HEK293T (cell line): ENCODE results near the gene SPATA6L.

Source experiments
- CTCF ChIA-PET: fragments of 350-600 bp; formaldehyde crosslinking; extraction: SDS; loops from one replicate; lab custom pipeline; 2021; ENCODE audit warnings: antibody characterized with exemption, inconsistent platforms; lab: Yijun Ruan, JAX
- POLR2A ChIA-PET: fragments of 350-600 bp; formaldehyde crosslinking; extraction: SDS; loops from one replicate; lab custom pipeline; 2020; ENCODE audit warnings: antibody characterized with exemption, inconsistent platforms; lab: Yijun Ruan, JAX
- DNase-seq: peaks from one replicate; pipeline ENCODE4 v3.0.0; 2012; ENCODE audit warnings: mixed read lengths; ENCODE audit errors: extremely low spot score
- ARNT ChIP-seq: fragments of 450-650 bp; IDR thresholded peaks from 2 replicates; pipeline ENCODE4 v1.6.1; 2017; ENCODE audit warnings: mild to moderate bottlenecking
- BHLHE40 ChIP-seq: fragments of 450-650 bp; IDR thresholded peaks from 2 replicates; pipeline ENCODE4 v1.6.1; 2016; ENCODE audit warnings: mild to moderate bottlenecking, moderate library complexity, borderline replicate concordance
- CTBP1 ChIP-seq: fragments of 450-650 bp; IDR thresholded peaks from 2 replicates; pipeline ENCODE4 v1.6.1; 2016; ENCODE audit warnings: borderline replicate concordance
- ELF4 ChIP-seq: fragments of 450-650 bp; IDR thresholded peaks from 2 replicates; pipeline ENCODE4 v1.6.1; 2017; ENCODE audit warnings: antibody characterized with exemption
- FOXA1 ChIP-seq: fragments of 450-650 bp; IDR thresholded peaks from 2 replicates; pipeline ENCODE4 v1.6.1; 2016; ENCODE audit warnings: mild to moderate bottlenecking
- FOXK2 ChIP-seq: fragments of 450-650 bp; IDR thresholded peaks from 2 replicates; pipeline ENCODE4 v1.6.1; 2016; ENCODE audit warnings: mild to moderate bottlenecking
- FOXM1 ChIP-seq: fragments of 450-650 bp; IDR thresholded peaks from 2 replicates; pipeline ENCODE4 v1.6.1; 2017; ENCODE audit warnings: mild to moderate bottlenecking, borderline replicate concordance
- HDGF ChIP-seq: fragments of 450-650 bp; IDR thresholded peaks from 2 replicates; pipeline ENCODE4 v1.6.1; 2017; ENCODE audit warnings: antibody characterized with exemption, borderline replicate concordance
- L3MBTL2 ChIP-seq: fragments of 450-650 bp; conservative IDR thresholded peaks from 2 replicates; pipeline ENCODE4 v1.6.1; 2016; ENCODE audit warnings: mild to moderate bottlenecking
- LEF1 ChIP-seq: fragments of 450-650 bp; IDR thresholded peaks from 2 replicates; pipeline ENCODE4 v1.6.1; 2017; ENCODE audit warnings: mild to moderate bottlenecking, borderline replicate concordance
- NFRKB ChIP-seq: fragments of 450-650 bp; IDR thresholded peaks from 2 replicates; pipeline ENCODE4 v1.6.1; 2016; ENCODE audit warnings: mild to moderate bottlenecking, moderate library complexity
- SP1 ChIP-seq: fragments of 450-650 bp; IDR thresholded peaks from 2 replicates; pipeline ENCODE4 v1.6.1; 2017
- SUZ12 ChIP-seq: fragments of 450-650 bp; IDR thresholded peaks from 2 replicates; pipeline ENCODE4 v1.6.1; 2016; ENCODE audit warnings: mild to moderate bottlenecking
- TARDBP ChIP-seq: fragments of 450-650 bp; IDR thresholded peaks from 2 replicates; pipeline ENCODE4 v1.6.1; 2016
- ZNF384 ChIP-seq: fragments of 450-650 bp; IDR thresholded peaks from 2 replicates; pipeline ENCODE4 v1.6.1; 2016
- TF ChIP-seq, protein P1 (sequence below): fragments of 450-650 bp; IDR thresholded peaks from 2 replicates; pipeline ENCODE4 v1.6.1; 2016

The SPATA6L gene

DNA sequence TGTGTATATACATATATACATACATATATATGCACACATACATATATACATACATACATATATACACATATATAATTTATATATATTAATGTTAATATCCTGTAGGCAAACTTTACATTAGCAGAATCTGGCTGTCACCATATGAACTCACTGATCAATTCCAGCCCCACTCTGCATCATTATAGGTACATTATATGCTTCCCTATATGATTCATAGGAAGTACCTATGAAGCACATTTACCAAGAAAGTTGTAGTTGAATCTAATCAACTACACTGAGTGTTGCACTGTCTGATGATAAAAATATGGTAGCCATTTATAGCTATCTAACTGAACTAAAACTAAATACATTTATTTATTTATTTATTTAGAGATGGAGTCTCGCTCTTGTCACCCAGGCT is 5.5 kb upstream of the SPATA6L start:
- TF ChIP-seq SP1 = no peak
- TF ChIP-seq FOXK2 = no peak
- TF ChIP-seq CTBP1 = no peak
- ChIA-PET POLR2A (interaction anchor here (1.5 kb wide), 1 partner anchor 9 kb away, joined by 3 read pairs; no protein-coding TSS in a partner anchor), CTCF (no interaction called here)
- no peak for DNase-seq

DNA sequence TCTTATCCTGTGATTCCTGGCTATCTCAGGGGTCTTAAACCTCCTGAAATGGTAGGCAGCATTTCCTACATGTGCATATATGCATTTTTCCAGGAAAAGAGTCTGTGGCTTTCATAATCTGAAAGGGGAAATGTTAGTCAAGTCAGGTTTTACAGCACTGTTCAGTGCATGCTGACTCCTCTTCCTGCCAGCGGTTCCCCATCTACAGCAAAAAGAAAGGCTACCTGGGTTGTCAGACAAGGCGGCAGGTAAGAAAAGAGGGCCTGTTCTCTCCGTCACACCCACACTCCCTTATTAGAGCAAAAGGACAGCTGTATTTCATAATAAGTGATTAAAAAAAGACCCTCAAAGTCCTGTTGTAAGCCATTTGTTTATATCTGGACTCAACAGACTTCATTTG is 4.3 kb upstream of the SPATA6L start:
- TF ChIP-seq LEF1 = no peak
- no peak for TF ChIP-seq FOXK2
- no peak for TF ChIP-seq CTBP1
- TF ChIP-seq HDGF = no peak
- TF ChIP-seq FOXA1 = no peak
- TF ChIP-seq BHLHE40 = no peak
- POLR2A ChIA-PET = no interaction called here
- CTCF ChIA-PET = interaction anchor here (0.6 kb wide), 1 partner anchor 92 kb away, joined by 3 read pairs; no protein-coding TSS in a partner anchor
- DNase-seq = no peak

DNA sequence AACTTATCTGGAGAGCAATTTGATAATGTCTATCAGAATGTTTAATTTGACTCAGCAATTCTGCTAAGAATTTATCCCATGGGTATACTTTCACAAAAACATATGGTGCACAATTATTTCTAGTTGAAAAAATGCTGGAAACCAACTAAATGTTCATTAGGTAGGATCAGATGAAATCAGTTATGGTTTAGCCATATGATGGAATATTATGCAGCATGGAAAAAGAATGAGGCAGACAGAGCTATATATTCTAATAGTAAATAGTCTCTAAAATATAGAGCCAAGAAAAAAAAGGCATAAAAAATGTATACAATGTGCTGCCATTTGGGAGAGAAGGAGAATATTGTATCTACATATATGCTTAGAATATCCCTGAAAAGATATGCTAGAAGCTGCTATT is 3.6 kb upstream of the SPATA6L start:
- ChIA-PET POLR2A (no interaction called here), CTCF (interaction anchor here (0.6 kb wide), 1 partner anchor 93 kb away, joined by 3 read pairs; no protein-coding TSS in a partner anchor)
- TF ChIP-seq SP1 (no peak), CTBP1 (no peak), L3MBTL2 (no peak), ARNT (no peak), ELF4 (no peak), NFRKB (no peak), LEF1 (no peak), SUZ12 (no peak), TARDBP (no peak), FOXM1 (no peak), FOXK2 (no peak), HDGF (no peak), BHLHE40 (no peak), FOXA1 (no peak), ZNF384 (no peak)
- TF ChIP-seq, protein P1, sequence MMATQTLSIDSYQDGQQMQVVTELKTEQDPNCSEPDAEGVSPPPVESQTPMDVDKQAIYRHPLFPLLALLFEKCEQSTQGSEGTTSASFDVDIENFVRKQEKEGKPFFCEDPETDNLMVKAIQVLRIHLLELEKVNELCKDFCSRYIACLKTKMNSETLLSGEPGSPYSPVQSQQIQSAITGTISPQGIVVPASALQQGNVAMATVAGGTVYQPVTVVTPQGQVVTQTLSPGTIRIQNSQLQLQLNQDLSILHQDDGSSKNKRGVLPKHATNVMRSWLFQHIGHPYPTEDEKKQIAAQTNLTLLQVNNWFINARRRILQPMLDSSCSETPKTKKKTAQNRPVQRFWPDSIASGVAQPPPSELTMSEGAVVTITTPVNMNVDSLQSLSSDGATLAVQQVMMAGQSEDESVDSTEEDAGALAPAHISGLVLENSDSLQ = no peak

DNA sequence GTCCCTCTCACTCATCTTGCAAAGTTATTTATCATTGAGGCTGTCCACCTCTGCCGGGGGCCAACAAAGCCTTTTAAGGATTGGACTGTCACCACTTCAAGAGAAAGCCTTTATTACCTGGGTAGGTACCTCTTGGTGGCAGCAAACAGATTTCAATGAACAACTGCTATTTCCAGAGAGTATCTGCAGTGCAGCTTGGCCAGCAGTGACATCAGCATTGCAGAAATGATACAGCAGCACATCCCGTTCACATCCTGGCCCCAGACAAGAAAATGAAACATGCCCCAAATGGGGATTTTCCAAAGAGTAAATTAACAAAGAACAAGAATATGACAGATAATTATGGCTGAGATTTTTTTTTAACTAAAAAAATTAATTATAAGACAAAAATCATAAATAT is 2.3 kb upstream of the SPATA6L start:
- ChIA-PET POLR2A (no interaction called here), CTCF (no interaction called here)
- DNase-seq = no peak
- TF ChIP-seq FOXA1 (no peak), L3MBTL2 (no peak), LEF1 (no peak), FOXM1 (no peak), HDGF (no peak), ARNT (no peak), NFRKB (no peak), BHLHE40 (no peak), ELF4 (no peak)
- TF ChIP-seq, protein P1 = no peak

More for the DNA sequence above, 3.6 kb upstream of the SPATA6L start:
- DNase-seq = no peak

DNA sequence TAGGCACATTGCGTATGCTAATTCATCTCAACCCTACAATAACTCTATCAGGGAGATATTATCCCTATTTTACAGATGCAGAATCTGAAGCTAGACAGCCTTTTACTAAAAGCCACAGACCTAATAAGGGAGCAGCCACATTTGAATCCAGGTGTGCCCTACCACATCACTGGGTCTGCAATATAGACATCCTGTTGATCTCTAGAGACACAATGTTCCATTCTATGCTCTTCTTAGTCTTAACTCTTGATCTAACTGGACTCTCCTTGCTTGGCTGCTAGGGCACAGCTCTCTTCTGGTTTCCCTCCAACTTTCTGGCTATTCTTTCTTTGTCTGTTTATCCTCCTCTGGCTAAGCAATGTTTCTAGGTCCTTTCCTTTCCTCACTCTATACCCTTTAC is 1.4 kb upstream of the SPATA6L start:
- ChIA-PET POLR2A (no interaction called here), CTCF (no interaction called here)
- DNase-seq = no peak
- TF ChIP-seq ZNF384 (no peak), L3MBTL2 (no peak), ELF4 (no peak), FOXK2 (no peak), BHLHE40 (no peak), CTBP1 (no peak), FOXM1 (no peak), SP1 (no peak), TARDBP (no peak), LEF1 (no peak), FOXA1 (no peak), ARNT (no peak), NFRKB (no peak), SUZ12 (no peak), HDGF (no peak)
- TF ChIP-seq, protein P1 = no peak

DNA sequence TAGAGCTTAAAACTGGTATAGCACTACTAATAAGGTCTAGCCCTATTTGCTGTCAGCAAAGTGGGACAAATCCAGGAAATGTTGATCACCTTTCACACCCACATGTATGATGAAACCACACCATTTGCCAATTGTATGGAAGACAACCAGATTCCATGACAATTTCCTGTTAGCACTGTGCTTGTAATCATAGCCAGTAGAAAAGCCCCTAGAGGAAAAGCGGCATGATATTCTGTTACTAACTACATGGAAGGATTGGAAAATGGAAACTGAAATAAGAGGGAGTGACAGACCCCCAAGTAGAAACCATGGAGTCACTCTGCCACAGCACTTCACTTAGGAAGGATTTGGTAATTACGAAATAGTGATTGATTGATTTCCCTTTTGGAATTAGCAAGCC is 923 bp downstream of the SPATA6L start:
- CTCF ChIA-PET = interaction anchor here (1.1 kb wide), 1 partner anchor 14 kb away, joined by 3 read pairs; the partner anchor contains the start of gene CDC37L1
- DNase-seq = no peak
- no peak for TF ChIP-seq CTBP1
- TF ChIP-seq SP1 = no peak
- no peak for TF ChIP-seq BHLHE40
- TF ChIP-seq SUZ12 = no peak
- TF ChIP-seq NFRKB = no peak
- no peak for TF ChIP-seq ARNT
- TF ChIP-seq LEF1 = no peak
- no peak for TF ChIP-seq FOXM1
- no peak for TF ChIP-seq ZNF384
- no peak for TF ChIP-seq ELF4
- no peak for TF ChIP-seq FOXK2
- TF ChIP-seq L3MBTL2 = no peak
- TF ChIP-seq HDGF = no peak
- TF ChIP-seq, protein P1 = no peak
- no peak for TF ChIP-seq FOXA1
- no peak for TF ChIP-seq TARDBP
- POLR2A ChIA-PET = interaction anchor here (1.2 to 2.5 kb wide), 2 partner anchors 14 to 17 kb away, joined by 3 to 14 read pairs; partner anchors contain the start of gene CDC37L1
